HG03575 (cell line): ENCODE results near the gene NGLY1.

Source experiments
- ATAC-seq: cut with Tn5 transposase; IDR thresholded peaks from one replicate; pipeline ENCODE4 v1.9.1; 2021; ENCODE audit not compliant: unreplicated experiment, insufficient number of reproducible peaks, low FRiP score; ENCODE audit errors: extremely low read depth

NGLY1 gene

DNA sequence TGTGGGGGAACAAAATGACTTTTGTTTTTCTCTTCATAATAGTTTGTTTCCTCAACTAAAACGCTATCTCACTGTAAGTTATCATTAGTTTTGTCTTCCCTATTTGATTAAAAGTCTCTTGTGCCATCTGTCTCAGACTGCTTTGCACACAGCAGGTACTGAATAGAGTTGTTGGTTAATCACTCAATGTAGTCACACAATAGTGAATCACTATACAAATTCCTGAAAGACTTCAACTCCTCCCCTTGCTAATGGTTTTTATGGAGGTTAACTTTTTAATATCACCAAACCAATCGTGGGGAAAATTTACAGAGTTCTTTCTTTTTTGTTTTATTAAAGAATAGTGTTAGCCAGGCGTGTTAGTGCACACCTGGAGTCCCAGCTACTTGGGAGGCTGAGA lies 2.6 kb upstream of the NGLY1 start:
- ATAC-seq, result no peak

DNA sequence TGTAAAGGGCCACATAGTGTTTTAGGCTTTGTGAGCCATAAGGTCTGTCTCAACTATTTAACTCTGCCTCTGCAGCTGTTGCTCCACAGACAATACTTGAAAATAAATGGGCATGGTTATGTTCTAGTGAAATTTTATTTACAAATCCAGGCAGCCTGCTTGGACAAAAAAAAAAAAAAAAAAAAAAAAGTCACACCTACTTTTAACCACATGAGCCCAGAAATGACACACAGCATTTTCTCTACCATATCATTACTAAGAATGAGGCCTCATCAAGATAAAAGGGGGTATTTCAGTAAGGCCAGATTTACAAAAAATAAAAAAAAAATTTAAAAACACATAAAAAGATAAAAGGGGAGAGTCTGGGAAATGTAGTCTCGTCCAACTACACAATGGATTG lies 1.7 kb upstream of the NGLY1 start:
- no peak for ATAC-seq

DNA sequence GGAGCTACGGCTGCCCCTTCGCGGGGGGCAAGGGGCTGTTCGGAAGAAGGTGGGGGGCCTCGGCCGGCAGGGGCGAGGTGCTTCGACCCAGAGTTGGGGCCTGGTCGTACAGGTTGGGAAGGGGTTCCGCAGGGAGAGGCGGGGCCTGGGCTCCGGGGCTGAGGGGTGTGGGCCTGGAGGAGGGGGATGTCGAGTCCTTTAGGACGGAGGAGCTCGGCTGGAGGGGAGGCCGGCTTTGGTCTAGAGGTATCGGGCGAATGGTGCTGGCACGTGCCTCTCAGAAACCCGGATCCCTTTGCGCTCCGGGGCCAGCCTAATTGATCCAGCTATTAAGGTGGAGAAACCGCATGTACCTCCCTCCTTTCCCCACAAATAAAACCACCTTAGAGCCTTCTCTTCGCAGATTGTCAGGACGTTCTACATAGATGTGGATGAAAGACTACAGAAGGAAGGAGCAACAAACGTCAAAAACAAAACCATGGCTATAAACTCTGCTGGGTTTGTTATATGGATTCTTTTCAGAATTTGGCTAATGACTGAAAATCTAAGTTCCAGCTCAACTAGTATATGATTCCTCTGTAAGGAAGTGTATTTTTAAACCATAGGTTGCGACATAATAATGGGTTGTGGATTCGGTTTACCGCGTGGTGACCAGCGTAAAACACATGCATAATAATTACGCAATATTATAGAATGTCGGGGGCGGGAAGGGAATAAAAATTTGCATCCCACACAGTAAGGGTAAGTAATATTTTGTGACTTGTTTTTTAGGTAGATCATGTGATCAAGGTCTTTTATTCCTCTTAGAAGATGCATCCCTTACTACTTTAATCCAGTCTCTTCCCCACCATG lies 644 bp upstream of the NGLY1 start:
- ATAC-seq, result no peak

DNA sequence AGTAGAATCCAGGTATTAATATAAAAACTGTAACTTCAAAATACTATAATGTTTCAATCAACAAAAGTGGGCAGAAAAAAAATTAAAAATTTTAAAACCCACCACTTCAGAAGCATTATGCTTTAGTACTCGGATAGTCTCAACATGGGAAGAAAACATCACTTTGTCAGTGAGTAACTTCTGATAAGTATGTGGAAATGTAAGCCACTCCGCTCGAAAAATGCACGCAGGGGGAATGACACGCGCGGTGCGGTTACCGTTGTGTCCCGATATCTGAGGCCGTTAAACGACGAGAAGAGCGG lies 656 bp downstream of the NGLY1 start:
- ATAC-seq, result no peak

DNA sequence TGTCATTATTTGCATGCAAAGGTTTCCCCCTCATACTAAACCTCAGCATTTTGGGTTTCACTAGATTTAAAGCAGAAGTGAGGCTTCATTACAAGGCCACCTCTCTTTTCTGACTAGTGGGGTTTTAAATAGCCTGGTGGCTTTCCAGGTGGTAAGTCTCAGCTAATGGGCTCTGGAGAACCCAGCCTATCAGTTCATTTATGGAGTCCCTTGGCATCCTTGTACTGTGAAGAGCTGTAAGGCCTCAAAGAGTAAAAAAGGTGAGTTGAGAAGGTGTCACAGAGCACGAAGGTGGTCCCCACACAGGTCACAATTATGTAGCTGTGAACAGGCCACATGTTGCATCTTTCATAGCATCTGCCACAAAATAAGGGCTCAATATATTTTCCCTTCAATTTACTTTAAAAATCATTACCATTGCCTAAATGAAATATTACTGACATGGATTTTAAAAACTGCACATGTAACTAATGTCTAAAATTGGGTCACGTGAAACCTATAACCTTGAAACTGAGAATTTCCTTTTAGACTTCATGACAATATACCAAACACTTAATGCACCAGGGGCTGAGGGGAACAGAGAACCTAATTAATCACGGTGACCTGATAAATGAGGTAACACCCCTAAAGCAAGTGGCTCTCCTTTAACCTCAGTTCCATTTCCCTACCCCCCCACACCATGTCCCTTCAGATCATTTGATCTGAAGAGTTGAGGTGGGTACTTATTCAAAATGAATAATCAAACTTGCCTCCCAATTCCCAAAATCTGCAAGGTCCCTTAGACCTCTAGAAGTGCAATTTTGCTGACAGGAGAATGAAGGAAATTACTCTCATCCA lies 1.3 kb downstream of the NGLY1 start:
- ATAC-seq, result peak; percentile 47

DNA sequence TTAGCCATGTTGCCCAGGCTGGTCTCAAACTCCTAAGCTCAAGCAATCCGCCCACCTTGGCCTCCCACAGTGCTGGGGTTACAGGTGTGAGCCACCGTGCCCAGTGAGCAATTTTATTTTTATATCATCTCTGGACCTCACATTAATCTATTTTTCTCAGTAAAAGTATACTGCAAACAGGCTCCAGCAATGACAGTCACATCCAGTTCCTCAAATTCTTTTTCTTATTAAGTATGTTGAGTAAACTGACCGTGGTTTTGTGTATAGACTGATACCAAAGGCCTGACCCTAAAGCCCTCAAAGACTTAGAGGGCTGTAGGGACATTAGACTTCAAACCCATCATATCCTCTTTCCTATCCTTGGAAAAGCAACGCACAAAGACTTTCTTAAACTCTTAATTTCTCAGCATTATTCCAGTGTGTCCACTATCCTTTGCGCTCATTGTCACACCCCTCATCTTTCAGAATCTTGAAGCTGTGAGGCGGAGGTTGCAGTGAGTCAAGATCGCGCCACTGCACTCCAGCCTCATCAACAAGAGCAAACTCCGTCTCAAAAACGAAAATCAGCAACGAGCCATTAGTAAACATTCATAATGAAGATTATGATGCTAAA lies 2.0 kb downstream of the NGLY1 start:
- no peak for ATAC-seq

DNA sequence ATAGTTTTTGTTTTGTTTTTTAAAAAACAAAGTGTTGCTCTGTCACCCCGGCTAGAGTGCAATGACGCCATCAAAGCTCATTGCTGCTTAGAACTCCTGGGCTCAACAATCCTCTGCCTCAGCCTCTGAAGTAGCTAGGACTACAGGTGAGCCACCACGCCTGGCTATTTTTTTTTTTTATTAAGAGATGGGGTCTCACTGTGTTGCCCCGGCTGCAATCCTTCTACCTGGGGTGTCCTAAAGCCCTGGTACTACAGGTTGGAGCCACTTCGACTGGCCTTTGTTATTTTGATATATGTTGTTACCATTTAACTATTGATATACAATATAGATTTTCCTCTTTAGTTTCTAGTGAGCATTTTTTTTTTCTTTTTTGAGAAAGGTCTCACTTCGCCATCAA lies 2.6 kb downstream of the NGLY1 start:
- ATAC-seq, result no peak

DNA sequence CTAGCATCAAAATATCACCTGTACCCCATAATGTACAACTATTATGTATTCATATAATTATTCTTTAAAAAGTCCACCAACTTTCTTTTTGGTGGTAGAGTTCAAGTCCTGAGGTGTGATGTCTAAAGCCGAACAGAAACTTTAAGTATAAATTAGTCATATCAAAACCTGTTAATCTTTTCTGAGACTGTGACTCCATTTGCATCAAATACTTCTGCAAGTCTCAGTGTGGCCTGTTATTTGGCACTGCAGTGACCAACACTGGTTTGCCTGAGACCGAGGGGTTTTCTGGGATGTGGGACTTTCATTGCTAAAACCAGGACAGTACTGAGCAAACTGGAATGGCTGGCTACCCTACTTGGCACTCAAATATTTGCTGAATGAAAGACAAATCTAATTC lies 7.3 kb downstream of the NGLY1 start:
- peak; percentile 42 for ATAC-seq

DNA sequence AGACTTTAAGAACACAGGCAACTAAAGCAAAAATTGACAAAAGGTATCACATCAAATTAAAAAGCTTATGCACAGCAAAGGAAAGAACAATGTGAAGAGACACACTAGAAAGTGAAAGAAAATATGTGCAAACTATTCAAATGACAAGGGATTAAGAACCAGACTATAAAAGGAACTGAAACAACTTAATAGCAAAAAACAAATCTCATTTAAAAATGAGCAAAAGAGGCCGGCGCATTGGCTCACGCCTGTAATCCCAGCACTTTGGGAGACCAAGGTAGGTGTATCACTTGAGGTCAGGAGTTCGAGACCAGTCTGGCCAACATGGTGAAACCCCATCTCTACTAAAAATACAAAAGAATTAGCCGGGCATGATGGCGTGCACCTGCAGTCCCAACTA lies 14.4 kb downstream of the NGLY1 start:
- peak; percentile 88 for ATAC-seq

DNA sequence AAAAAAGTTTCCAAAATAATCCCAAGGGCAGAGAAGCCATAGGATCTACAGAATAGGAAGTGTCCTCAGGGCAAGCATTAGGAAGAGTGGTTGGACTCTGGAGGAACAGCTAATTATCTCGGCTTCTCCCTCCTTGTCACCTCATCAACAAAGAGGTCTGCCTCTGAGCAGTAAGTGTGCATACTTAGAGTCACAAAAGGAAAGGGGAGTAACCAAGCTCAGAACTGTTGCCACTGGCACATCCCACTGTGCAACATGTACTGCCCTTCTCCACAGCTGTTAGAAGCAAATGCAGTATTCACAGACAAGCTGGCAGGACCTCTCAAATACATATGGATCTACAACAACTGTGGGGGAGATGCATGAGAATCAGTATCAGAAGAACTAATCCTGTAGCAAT lies 31.5 kb downstream of the NGLY1 start:
- ATAC-seq, result no peak

DNA sequence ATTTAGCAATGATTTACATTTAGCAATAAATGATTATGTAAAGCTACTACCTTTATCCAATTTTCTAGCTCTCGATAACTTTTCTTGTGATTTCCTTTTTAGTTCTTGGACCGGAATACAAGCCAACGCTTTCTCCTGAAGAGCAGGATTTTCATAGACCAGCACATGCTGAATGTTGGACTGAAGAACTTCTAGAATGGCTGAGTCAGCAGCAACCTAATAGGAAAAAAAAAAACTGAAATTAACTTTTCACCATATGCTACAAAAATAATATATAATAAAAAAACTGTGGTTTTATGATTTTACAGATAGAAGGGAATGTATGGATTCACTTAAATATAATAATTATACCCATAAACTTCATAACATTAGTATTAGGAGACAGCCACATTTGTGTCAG lies 32.2 kb downstream of the NGLY1 start:
- ATAC-seq, result no peak

DNA sequence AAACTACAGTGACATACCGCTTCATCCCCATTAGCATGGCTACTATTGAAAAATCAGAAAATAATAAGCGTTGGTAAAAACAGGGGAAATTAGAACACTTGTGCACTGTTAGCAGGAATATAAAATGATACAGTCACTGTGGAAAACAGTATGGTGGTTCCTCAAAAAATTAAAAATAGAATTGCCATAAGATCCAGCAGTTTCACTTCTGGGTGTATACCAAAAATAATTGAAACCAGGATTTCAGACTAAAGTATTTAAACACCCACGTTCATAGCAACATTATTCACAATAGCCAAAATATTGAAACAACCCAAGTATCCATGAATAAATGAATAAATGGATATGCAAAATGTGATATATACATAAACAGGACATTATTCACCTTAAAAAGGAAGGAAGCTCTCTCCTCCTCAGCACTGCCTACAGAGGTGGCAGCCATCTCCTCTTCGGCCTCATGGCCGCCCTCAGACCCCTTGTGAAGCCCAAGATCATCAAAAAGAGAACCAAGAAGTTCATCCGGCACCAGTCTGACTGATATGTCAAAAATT lies 34.1 kb downstream of the NGLY1 start:
- no peak for ATAC-seq

DNA sequence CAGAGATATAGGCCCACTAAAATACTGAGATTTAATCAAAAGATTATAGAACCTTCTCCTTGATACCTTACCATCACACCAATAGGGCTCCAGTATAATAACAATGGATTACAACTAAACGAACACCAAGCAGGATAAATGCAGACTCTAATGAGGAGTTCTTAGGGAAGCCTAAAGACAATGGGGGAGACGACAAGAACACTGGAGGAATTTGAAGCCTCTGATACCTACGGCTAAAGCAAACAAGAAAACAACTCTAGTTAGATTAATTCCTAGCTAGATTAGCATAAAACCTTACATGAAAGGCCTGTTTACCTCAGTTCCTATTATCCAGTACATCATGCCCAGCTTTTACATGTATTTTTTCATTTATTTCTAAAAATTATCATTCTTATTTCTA lies 35.1 kb downstream of the NGLY1 start:
- no peak for ATAC-seq

DNA sequence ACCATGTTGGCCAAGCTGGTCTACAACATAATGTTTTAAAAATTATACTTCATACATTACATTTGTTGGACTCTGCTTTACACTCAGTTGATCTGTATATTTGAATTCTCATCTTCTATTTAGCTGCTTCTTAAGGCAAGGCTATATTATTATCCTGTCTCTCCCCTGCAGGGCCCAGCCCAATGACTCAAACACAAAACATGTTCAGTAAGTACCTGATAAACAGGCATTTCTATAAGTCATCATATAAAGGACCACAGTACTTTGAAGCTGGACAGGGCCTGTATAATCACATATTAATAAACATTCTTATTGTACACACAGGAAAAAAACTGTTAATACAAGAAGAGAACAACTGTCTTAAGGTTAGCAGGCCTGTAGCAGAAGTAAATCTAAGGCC lies 36.2 kb downstream of the NGLY1 start:
- no peak for ATAC-seq

DNA sequence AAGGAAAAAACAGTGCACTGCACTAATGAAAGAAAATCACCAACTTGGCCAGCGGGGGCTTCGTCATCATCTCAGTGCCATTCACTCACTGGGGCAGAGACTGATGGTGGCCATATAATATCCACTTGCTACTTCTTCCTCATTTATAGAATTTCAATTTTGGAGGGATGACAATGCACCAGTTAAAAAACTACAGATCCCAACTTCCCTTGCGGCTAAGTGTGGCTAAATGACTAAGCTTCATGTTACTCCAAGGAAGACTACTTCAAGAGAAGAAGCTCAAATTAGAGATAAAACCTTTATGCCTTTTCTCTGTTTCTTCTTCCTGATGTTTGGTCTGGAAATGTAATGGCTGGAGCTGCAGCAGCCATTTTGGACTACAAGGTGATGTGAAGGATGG lies 38.8 kb downstream of the NGLY1 start:
- no peak for ATAC-seq

DNA sequence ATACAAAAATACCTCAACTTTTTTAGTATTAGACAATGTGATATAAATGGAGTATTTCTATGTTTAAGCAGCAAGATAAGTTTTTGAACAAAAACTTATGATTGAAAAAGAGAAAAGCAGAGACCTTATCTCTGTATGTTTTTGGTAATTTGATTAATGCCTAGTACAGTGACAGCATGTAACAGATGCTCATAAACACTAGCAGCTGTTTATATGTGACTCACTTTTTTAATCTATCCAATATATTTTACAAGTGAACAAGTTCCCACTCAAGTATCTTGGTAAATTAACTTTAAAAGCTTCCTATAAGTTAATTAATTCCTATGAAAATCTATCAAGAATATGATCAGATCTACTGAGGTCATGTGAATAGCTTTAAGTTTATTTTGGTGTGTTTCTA lies 55.1 kb downstream of the NGLY1 start:
- ATAC-seq, result no peak

DNA sequence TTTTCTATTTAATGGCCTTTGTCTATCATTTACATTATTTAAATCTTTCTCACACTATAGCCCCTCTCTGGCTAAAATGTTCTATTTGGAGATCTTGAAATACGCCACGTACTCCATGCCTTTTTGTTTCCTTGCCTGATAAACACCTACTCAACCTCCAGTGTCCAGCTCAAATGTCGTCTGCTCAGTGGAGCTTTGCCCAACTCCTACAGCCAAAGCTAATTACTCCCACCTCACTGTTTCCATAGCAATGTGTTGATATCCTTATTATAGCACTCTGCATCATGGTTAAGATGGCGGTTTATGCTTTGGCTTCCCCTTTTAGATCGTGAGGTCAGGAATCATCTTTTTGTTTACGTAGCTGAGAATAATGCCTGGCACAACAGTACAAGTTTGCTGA lies 55.9 kb downstream of the NGLY1 start:
- ATAC-seq, result no peak

DNA sequence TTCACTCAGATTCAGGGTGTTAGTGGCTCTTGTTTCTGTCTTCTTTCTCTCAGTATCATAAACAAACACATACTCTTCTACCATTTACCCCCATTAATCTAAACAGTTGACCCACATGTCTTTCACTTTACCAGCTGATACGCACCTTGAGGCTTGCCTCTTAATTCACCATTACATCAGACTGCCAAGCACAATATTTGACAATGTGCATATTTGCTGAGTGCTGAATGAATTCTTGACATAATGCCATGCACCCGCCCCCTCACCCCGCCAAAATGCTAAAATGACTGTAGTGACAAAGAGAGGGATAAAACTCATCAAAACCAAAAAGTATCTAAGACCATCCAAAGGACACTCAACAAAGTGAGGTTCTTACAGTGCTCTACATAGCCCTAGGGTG lies 57.4 kb downstream of the NGLY1 start:
- ATAC-seq, result no peak

DNA sequence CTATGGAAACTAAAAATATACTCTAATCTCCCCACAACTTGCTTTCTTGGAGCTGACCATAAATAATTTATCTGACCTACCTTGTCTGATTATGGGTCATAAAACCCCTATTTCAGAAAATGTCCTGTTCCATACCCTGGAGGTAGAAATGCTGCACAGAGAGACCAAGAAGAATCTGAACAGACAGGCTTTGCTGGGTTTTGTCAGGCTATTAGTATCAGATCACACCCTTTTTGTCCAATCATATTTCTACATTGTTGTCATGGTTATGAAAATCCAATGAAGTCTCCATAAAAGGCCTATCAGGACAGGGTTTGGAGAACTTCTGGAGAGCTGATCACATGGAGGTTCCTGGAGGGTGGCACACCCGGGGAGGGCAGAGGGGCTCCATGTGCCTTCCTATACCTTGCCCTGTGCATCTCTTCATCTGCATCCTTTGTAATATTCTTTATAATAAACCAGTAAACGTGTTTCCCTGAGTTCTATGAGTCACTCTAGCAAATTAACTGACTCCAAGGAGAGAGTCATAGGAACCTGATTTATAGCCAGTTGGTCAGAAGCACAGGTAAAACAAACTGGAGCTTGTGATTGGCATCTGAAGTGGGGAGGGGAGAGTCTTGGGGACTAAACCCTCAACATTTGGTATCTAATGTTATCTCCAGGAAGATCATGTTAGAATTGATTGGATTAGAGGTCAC lies 58.1 kb downstream of the NGLY1 start:
- ATAC-seq, result no peak
